RWPE1 (cell line): ENCODE results near the gene EBPL.

Source experiments
- CTCF ChIA-PET: fragments of 350-600 bp; sonication (Branson Sonifier 250); formaldehyde crosslinking; extraction: SDS; loops from one replicate; lab custom pipeline; 2021; lab: Yijun Ruan, JAX
- POLR2A ChIA-PET: fragments of 400-600 bp; formaldehyde crosslinking; extraction: SDS; loops from one replicate; lab custom pipeline; 2020; ENCODE audit warnings: antibody characterized with exemption; ENCODE audit not compliant: low non-redundant PET; lab: Yijun Ruan, JAX
- DNase-seq: peaks from one replicate; pipeline ENCODE4 v3.0.0; 2012; ENCODE audit warnings: low spot score
- H3K27ac ChIP-seq: fragments of 450-650 bp; 2 replicates; pipeline ENCODE4 v1.5.1; 2017
- TF ChIP-seq, protein P1 (sequence below): fragments of 450-650 bp; conservative IDR thresholded peaks from 2 replicates; pipeline ENCODE4 v1.5.1; 2017; ENCODE audit warnings: low read depth, mild to moderate bottlenecking

Gene EBPL

DNA sequence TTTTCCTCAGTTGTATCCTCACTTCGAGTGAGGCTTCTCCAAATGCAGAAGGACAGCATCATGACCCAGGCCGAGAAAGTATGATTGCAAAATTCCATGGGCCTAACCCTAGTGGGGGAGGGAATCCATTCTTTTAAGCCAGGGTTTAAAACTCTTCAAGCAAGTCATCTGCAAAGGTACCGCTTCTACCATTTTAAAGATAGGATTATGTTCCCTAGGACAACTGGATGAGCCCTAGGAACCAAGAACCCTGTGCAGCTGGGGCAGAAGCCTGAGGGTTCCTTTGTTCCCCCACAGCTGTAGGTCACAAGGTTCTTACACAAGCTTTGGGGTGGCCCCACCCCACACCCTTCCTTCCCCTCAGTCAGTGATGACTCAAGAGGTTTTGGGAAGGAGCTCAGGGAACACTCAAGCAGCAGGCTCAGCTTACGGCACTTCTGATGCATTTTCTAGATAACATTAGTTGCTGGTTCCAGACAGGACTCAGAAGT lies 49.4 kb downstream of the EBPL start:
- TF ChIP-seq, protein P1, sequence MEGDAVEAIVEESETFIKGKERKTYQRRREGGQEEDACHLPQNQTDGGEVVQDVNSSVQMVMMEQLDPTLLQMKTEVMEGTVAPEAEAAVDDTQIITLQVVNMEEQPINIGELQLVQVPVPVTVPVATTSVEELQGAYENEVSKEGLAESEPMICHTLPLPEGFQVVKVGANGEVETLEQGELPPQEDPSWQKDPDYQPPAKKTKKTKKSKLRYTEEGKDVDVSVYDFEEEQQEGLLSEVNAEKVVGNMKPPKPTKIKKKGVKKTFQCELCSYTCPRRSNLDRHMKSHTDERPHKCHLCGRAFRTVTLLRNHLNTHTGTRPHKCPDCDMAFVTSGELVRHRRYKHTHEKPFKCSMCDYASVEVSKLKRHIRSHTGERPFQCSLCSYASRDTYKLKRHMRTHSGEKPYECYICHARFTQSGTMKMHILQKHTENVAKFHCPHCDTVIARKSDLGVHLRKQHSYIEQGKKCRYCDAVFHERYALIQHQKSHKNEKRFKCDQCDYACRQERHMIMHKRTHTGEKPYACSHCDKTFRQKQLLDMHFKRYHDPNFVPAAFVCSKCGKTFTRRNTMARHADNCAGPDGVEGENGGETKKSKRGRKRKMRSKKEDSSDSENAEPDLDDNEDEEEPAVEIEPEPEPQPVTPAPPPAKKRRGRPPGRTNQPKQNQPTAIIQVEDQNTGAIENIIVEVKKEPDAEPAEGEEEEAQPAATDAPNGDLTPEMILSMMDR: no peak
- CTCF ChIA-PET: no interaction called here
- peak overlapping the region; percentile 60 for H3K27ac ChIP-seq
- POLR2A ChIA-PET: no interaction called here
- DNase-seq: peak; percentile 62

DNA sequence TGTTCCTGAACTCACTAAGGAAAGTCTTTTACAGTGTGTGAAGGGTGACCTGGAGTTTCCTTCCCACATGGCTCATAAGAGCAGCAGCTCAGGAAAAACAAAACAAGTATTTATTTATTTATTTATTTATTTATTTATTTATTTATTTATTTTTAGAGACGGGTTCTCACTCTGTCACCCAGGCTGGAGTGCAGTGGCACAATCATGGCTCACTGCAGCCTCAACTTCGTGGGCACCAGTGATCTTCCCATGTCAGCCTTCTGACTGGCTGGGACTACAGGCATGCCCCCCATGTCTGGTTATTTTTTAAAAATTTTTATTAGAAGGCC lies 52.6 kb downstream of the EBPL start:
- ChIA-PET CTCF (interaction anchor here (0.5 kb wide), 1 partner anchor 10 kb away, joined by 3 read pairs; no protein-coding TSS in a partner anchor), POLR2A (no interaction called here)
- TF ChIP-seq, protein P1: no peak
- H3K27ac ChIP-seq: no peak overlapping the region
- no peak for DNase-seq

DNA sequence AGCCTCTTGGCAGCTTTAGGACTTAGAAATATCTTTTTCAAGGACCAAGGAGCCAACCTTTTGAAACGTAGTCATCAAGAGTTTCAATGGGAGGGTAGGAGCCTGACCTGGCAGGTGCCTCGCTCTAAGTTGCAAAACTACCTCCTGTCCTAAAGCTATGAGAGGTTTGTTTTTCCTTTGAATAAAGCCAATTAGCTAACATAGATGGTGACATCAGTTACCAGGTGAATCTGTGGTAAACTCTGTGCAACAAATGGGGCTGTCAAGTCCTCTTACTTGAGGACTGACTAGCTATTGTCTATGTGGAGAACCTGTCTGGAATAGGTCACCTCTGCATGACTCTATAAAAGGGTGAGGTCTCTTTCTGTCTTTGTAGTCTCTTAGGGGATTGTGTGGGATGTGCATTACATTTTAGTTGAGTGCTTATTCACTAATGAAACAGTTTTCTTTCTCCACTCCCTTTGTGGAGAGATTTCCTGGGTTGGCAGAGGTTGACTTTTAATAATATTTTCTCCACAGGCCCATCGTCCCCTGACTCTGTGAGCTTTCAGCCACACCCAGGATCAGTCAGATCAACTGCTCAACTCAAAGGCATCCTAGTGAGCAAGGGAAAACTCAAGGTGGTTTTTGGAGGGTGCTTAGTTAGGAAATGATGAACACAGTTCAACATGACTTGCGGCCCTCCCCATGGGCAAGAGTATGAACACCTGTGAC lies 53.1 kb downstream of the EBPL start:
- TF ChIP-seq, protein P1: no peak
- POLR2A ChIA-PET: no interaction called here
- no peak for DNase-seq
- CTCF ChIA-PET: interaction anchor here (0.5 kb wide), 1 partner anchor 11 kb away, joined by 3 read pairs; no protein-coding TSS in a partner anchor
- no peak overlapping the region for H3K27ac ChIP-seq

DNA sequence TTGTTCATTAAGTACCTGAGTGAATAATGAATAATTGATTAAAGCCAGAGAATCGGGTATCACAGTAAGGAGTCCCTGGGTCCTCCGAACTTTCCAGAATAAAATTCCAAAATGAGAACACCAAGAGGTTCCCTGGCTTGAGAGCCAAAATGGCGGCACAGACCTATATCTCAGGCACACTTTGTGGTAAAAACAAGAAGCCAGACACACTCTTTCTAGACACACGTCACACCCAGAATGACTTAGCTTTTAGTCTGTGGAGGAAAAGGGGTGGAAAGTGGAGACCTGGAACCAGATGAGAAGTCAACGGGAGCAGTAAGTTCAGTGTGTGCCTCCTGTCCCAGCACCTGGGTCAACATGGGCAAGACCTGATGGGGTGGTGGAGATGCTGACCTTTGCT lies 54.6 kb downstream of the EBPL start:
- H3K27ac ChIP-seq: no peak overlapping the region
- ChIA-PET POLR2A (no interaction called here), CTCF (no interaction called here)
- no peak for DNase-seq
- TF ChIP-seq, protein P1: no peak

DNA sequence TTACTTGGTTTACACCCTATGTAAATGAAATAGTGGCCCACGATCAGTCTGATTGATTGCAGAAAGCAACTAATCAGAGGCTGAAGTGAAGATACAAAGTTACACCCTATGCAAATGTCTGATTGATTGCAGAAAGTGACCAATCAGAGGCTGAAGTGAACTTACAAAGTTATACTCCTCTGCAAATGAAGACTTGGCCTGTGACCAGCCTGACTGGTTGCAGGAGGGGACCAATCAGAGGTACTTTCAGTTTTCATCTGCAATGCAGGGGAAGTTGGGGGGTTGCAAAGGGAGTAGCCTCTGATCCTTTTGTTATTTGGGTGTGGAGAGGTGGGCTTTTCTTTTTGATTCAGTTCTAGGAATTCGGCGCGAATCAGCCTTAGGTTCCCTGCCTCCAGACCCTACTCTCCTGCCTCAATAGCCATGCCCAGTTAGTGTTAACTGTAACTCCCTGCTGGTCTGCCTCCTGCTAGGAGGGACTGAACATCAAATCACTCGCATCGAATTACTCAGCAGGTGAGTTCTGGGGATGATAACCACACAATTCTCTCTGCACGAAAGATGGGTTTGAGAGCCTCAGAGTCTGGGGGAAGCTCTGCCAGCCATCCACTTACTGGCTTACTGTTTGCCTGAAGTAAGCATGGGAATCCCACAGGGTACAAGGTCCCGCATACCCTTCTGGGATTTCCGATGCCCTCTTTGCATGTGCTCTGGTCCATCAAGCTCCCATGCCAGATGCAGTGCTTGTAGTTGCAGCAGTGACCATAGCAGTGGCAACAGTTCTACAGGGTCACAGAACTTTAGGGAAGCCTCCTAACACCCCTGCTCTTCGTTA lies 55.5 kb downstream of the EBPL start:
- ChIA-PET POLR2A (no interaction called here), CTCF (no interaction called here)
- no peak overlapping the region for H3K27ac ChIP-seq
- DNase-seq: no peak
- TF ChIP-seq, protein P1: no peak

DNA sequence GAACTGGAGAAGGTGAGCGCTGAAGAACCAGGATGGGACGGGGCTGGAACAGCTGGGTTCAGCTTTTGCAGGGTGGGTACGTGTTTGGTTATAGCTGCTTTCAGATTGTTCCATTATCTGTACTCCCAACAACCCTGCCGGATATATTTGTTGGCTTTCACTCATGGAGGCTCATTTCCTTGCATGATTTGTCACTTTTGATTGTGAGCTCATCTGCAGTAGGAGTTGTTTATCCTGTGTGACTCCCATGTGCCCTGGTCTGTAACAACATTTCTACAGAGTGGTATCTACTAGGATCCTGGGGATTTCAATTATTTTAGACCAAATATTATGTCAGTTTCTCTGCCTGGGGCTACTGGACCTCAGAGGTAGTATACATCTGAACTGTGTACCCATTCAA lies 57.6 kb downstream of the EBPL start:
- no peak overlapping the region for H3K27ac ChIP-seq
- ChIA-PET POLR2A (no interaction called here), CTCF (no interaction called here)
- no peak for DNase-seq
- TF ChIP-seq, protein P1: no peak
